HEK293 (cell line): ENCODE data around the gene SLC9A9.

ENCODE experiments used
- MYNN ChIP-seq: fragments of 450-650 bp; formaldehyde crosslinking; IDR thresholded peaks from 2 replicates; pipeline ENCODE4 v1.5.1; 2016; ENCODE audit warnings: missing biosample characterization, missing genetic modification characterization, borderline replicate concordance
- ZBTB17 ChIP-seq: fragments of 450-650 bp; formaldehyde crosslinking; IDR thresholded peaks from 2 replicates; pipeline ENCODE4 v1.5.1; 2016; ENCODE audit warnings: missing biosample characterization, missing genetic modification characterization
- ZFP41 ChIP-seq: fragments of 450-650 bp; formaldehyde crosslinking; IDR thresholded peaks from 2 replicates; pipeline ENCODE4 v1.5.1; 2016; ENCODE audit warnings: missing biosample characterization, missing genetic modification characterization, borderline replicate concordance
- ZNF138 ChIP-seq: fragments of 450-650 bp; formaldehyde crosslinking; IDR thresholded peaks from 2 replicates; pipeline ENCODE4 v1.5.1; 2016; ENCODE audit warnings: missing biosample characterization, missing genetic modification characterization, borderline replicate concordance
- ZNF146 ChIP-seq: fragments of 450-650 bp; formaldehyde crosslinking; IDR thresholded peaks from 2 replicates; pipeline ENCODE4 v1.5.1; 2016; ENCODE audit warnings: missing biosample characterization, missing genetic modification characterization
- ZNF473 ChIP-seq: fragments of 450-650 bp; formaldehyde crosslinking; IDR thresholded peaks from 2 replicates; pipeline ENCODE4 v1.5.1; 2017; ENCODE audit warnings: missing biosample characterization, missing genetic modification characterization
- ZNF629 ChIP-seq: fragments of 450-650 bp; formaldehyde crosslinking; IDR thresholded peaks from 2 replicates; pipeline ENCODE4 v1.5.1; 2017; ENCODE audit warnings: missing biosample characterization, missing genetic modification characterization
- ZSCAN23 ChIP-seq: fragments of 450-650 bp; formaldehyde crosslinking; IDR thresholded peaks from 2 replicates; pipeline ENCODE4 v1.5.1; 2016; ENCODE audit warnings: missing biosample characterization, missing genetic modification characterization
- TF ChIP-seq, protein P1 (sequence below): fragments of 450-650 bp; formaldehyde crosslinking; IDR thresholded peaks from 2 replicates; pipeline ENCODE4 v1.5.1; 2016; ENCODE audit warnings: missing biosample characterization, missing genetic modification characterization
- TF ChIP-seq, protein P2 (sequence below): fragments of 450-650 bp; formaldehyde crosslinking; IDR thresholded peaks from 2 replicates; pipeline ENCODE4 v1.5.1; 2016; ENCODE audit warnings: missing biosample characterization, missing genetic modification characterization
- TF ChIP-seq, protein P3 (sequence below): fragments of 450-650 bp; formaldehyde crosslinking; IDR thresholded peaks from 2 replicates; pipeline ENCODE4 v1.5.1; 2016; ENCODE audit warnings: missing biosample characterization, missing genetic modification characterization
- TF ChIP-seq, protein P4 (sequence below): fragments of 450-650 bp; formaldehyde crosslinking; IDR thresholded peaks from 2 replicates; pipeline ENCODE4 v1.5.1; 2016; ENCODE audit warnings: missing biosample characterization, missing genetic modification characterization
- TF ChIP-seq, protein P5 (sequence below): fragments of 450-650 bp; formaldehyde crosslinking; IDR thresholded peaks from 2 replicates; pipeline ENCODE4 v1.5.1; 2016; ENCODE audit warnings: missing biosample characterization, missing genetic modification characterization
- TF ChIP-seq, protein P6 (sequence below): sonication (generic); formaldehyde crosslinking; IDR thresholded peaks from 2 replicates; pipeline ENCODE4 v1.8.1; 2022; ENCODE audit warnings: mild to moderate bottlenecking, moderate library complexity, missing genetic modification reagents

DNA sequence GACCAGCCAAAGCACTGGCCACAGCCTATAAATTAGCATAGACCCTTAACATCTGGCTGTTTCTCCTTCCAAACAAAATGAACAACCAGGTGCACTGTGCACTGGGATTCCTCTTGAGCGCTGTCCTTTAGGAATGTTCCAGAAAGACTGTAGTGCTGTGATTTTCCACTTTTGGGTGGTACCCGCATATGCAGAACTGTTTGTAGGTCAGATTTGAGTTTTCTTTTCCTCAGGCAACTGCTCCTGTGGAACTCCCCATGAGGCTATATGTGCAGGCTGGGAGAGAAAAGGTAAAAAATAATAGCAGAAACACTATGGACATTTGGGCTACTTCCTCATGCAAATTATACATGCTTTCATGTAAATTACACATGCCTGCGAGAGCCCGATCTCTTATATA, 589.6 kb downstream of the SLC9A9 start:
- TF ChIP-seq MYNN (tag by site-specific recombination), result no peak
- TF ChIP-seq, protein P1, sequence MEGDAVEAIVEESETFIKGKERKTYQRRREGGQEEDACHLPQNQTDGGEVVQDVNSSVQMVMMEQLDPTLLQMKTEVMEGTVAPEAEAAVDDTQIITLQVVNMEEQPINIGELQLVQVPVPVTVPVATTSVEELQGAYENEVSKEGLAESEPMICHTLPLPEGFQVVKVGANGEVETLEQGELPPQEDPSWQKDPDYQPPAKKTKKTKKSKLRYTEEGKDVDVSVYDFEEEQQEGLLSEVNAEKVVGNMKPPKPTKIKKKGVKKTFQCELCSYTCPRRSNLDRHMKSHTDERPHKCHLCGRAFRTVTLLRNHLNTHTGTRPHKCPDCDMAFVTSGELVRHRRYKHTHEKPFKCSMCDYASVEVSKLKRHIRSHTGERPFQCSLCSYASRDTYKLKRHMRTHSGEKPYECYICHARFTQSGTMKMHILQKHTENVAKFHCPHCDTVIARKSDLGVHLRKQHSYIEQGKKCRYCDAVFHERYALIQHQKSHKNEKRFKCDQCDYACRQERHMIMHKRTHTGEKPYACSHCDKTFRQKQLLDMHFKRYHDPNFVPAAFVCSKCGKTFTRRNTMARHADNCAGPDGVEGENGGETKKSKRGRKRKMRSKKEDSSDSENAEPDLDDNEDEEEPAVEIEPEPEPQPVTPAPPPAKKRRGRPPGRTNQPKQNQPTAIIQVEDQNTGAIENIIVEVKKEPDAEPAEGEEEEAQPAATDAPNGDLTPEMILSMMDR, result no peak
- TF ChIP-seq, protein P2, sequence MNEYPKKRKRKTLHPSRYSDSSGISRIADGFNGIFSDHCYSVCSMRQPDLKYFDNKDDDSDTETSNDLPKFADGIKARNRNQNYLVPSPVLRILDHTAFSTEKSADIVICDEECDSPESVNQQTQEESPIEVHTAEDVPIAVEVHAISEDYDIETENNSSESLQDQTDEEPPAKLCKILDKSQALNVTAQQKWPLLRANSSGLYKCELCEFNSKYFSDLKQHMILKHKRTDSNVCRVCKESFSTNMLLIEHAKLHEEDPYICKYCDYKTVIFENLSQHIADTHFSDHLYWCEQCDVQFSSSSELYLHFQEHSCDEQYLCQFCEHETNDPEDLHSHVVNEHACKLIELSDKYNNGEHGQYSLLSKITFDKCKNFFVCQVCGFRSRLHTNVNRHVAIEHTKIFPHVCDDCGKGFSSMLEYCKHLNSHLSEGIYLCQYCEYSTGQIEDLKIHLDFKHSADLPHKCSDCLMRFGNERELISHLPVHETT, result no peak
- TF ChIP-seq ZFP41 (tag by site-specific recombination), result no peak
- no peak for TF ChIP-seq ZSCAN23 (tag by site-specific recombination)
- TF ChIP-seq ZNF146 (tag by site-specific recombination), result no peak
- TF ChIP-seq, protein P3, sequence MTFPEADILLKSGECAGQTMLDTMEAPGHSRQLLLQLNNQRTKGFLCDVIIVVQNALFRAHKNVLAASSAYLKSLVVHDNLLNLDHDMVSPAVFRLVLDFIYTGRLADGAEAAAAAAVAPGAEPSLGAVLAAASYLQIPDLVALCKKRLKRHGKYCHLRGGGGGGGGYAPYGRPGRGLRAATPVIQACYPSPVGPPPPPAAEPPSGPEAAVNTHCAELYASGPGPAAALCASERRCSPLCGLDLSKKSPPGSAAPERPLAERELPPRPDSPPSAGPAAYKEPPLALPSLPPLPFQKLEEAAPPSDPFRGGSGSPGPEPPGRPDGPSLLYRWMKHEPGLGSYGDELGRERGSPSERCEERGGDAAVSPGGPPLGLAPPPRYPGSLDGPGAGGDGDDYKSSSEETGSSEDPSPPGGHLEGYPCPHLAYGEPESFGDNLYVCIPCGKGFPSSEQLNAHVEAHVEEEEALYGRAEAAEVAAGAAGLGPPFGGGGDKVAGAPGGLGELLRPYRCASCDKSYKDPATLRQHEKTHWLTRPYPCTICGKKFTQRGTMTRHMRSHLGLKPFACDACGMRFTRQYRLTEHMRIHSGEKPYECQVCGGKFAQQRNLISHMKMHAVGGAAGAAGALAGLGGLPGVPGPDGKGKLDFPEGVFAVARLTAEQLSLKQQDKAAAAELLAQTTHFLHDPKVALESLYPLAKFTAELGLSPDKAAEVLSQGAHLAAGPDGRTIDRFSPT (tag by site-specific recombination), result no peak
- TF ChIP-seq, protein P4, sequence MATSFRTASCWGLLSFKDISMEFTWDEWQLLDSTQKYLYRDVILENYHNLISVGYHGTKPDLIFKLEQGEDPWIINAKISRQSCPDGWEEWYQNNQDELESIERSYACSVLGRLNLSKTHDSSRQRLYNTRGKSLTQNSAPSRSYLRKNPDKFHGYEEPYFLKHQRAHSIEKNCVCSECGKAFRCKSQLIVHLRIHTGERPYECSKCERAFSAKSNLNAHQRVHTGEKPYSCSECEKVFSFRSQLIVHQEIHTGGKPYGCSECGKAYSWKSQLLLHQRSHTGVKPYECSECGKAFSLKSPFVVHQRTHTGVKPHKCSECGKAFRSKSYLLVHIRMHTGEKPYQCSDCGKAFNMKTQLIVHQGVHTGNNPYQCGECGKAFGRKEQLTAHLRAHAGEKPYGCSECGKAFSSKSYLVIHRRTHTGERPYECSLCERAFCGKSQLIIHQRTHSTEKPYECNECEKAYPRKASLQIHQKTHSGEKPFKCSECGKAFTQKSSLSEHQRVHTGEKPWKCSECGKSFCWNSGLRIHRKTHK (tag by site-specific recombination), result no peak
- TF ChIP-seq, protein P5, sequence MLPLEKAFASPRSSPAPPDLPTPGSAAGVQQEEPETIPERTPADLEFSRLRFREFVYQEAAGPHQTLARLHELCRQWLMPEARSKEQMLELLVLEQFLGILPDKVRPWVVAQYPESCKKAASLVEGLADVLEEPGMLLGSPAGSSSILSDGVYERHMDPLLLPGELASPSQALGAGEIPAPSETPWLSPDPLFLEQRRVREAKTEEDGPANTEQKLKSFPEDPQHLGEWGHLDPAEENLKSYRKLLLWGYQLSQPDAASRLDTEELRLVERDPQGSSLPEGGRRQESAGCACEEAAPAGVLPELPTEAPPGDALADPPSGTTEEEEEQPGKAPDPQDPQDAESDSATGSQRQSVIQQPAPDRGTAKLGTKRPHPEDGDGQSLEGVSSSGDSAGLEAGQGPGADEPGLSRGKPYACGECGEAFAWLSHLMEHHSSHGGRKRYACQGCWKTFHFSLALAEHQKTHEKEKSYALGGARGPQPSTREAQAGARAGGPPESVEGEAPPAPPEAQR (tag by site-specific recombination), result no peak
- no peak for TF ChIP-seq ZBTB17
- no peak for TF ChIP-seq ZNF473
- TF ChIP-seq ZNF138, result no peak
- no peak for TF ChIP-seq ZNF629 (tag by site-specific recombination)
- TF ChIP-seq, protein P6, sequence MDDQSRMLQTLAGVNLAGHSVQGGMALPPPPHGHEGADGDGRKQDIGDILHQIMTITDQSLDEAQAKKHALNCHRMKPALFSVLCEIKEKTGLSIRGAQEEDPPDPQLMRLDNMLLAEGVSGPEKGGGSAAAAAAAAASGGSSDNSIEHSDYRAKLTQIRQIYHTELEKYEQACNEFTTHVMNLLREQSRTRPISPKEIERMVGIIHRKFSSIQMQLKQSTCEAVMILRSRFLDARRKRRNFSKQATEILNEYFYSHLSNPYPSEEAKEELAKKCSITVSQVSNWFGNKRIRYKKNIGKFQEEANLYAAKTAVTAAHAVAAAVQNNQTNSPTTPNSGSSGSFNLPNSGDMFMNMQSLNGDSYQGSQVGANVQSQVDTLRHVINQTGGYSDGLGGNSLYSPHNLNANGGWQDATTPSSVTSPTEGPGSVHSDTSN, result no peak
